ENCODE results near the gene FERMT3. TPM values are rescaled to one million over a fixed set of nuclear protein-coding genes. Genes with fewer than 3 reads are reported as not detected.
A peak's percentile ranks its signal among the peaks of the same experiment; 100 is the strongest.

FERMT3 gene
- total RNA-seq, 1 experiment from 2014 or later = 10.6 TPM

DNA sequence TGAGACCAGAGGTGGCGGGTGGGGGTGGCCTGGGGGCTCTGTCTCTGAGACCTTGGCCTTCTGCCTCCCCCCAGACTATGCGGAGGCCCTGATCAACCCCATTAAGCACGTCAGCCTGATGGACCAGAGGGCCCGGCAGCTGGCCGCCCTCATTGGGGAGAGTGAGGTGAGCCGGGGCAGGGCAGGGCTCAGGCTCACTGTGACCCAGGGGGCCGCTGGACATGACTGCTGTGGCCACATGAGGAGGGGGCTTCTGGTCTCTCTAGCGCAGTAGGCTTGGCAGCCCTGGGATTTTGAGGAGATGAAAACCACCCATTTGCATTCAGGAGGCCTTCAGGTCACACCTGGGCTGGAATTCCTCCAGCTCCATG is 57.4 kb downstream of the FERMT3 start:
- Histone ChIP-seq H2BK12ac (ENCODE audit: insufficient read length, low read depth, low read length) (no peak overlapping the region), H2AFZ (ENCODE audit: low read length) (no peak overlapping the region), H3K79me1 (ENCODE audit: insufficient read depth, low read depth, low read length, poor library complexity, severe bottlenecking) (no peaks in the 10 kb centered on the region), H3K4me2 (ENCODE audit: insufficient read depth, insufficient read length, low read length) (no peak overlapping the region), H3K9ac (ENCODE audit: extremely low read depth, insufficient read length, low read length) (no peak overlapping the region), H3K79me2 (ENCODE audit: insufficient read depth, low read length) (no peaks in the 10 kb centered on the region), H3K9me3 (ENCODE audit: control insufficient read depth, low read depth, low read length) (no peaks in the 10 kb centered on the region), H4K5ac (ENCODE audit: insufficient read length, low read depth, low read length) (no peak overlapping the region), H3K23me2 (ENCODE audit: insufficient read length, low read depth, low read length, poor library complexity, severe bottlenecking) (peaks cover 4% of the 10 kb centered on the region), H2BK15ac (ENCODE audit: low read depth, low read length) (no peak overlapping the region), H2BK20ac (ENCODE audit: low read depth, low read length, poor library complexity, severe bottlenecking) (no peak overlapping the region), H2AK5ac (ENCODE audit: insufficient read length, low read length) (no peak overlapping the region), H2BK5ac (ENCODE audit: insufficient read length, low read length) (no peak overlapping the region), H4K91ac (ENCODE audit: insufficient read length, low read depth, low read length) (no peak overlapping the region), H3K4ac (ENCODE audit: low read depth, low read length) (no peak overlapping the region), H3K14ac (ENCODE audit: insufficient read depth, low read length) (no peak overlapping the region), H4K8ac (replicated peaks; ENCODE audit: insufficient read length, low read depth, low read length) (no peak overlapping the region), H3K27me3 (ENCODE audit: insufficient read depth, low read length) (no peaks in the 10 kb centered on the region), H3T11ph (ENCODE audit: low read length) (no peak overlapping the region), H3K18ac (ENCODE audit: insufficient read length, low read depth, low read length) (no peak overlapping the region), H3K56ac (ENCODE audit: insufficient read length, low read depth, low read length) (no peak overlapping the region), H3K23ac (ENCODE audit: insufficient read length, low read depth, low read length) (no peak overlapping the region), H3K4me1 (ENCODE audit: insufficient read depth, low read length) (no peaks in the 10 kb centered on the region), H4K20me1 (ENCODE audit: control insufficient read depth, insufficient read depth, insufficient read length) (no peaks in the 10 kb centered on the region), H3K27ac (ENCODE audit: insufficient read length, low read depth, low read length) (no peak overlapping the region), H2BK120ac (ENCODE audit: low read depth, low read length, poor library complexity, severe bottlenecking) (no peak overlapping the region)
- Mint-ChIP-seq H3K27me3 (ENCODE audit: low read depth) (no peaks in the 10 kb centered on the region), H3K27ac (peak overlapping the region in 1 of 3 experiments; percentile 44; a peak in 2 of 7 replicates), H3K9me3 (no peaks in the 10 kb centered on the region), H3K36me3 (ENCODE audit: insufficient read depth in 1 of 3, low read depth in 3 of 3) (peaks cover 39 to 84% (median 62%) of the 10 kb centered on the region in 3 experiments), H3K4me1 (peaks cover 9 to 19% of the 10 kb centered on the region in 2 experiments), H3K4me3 (no peak overlapping the region)
- DNase-seq = no peak
- no CpG with 5 or more reads among the region's 8 CpGs for WGBS (ENCODE audit: extremely low coverage, insufficient read length, low lambda C conversion rate)
- TF ChIP-seq, protein P1, sequence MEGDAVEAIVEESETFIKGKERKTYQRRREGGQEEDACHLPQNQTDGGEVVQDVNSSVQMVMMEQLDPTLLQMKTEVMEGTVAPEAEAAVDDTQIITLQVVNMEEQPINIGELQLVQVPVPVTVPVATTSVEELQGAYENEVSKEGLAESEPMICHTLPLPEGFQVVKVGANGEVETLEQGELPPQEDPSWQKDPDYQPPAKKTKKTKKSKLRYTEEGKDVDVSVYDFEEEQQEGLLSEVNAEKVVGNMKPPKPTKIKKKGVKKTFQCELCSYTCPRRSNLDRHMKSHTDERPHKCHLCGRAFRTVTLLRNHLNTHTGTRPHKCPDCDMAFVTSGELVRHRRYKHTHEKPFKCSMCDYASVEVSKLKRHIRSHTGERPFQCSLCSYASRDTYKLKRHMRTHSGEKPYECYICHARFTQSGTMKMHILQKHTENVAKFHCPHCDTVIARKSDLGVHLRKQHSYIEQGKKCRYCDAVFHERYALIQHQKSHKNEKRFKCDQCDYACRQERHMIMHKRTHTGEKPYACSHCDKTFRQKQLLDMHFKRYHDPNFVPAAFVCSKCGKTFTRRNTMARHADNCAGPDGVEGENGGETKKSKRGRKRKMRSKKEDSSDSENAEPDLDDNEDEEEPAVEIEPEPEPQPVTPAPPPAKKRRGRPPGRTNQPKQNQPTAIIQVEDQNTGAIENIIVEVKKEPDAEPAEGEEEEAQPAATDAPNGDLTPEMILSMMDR (conservative IDR thresholded peaks at IDR 0.05) = no peak
